Dedifferentiated amniotic fluid mesenchymal stem cell (primary cell): ENCODE data around the gene NMT1.

Experiments used
- DNase-seq: peaks from one replicate; pipeline ENCODE4 v3.0.0-alpha.2; 2016; ENCODE audit errors: extremely low spot score

The NMT1 gene

GRCh38 chr17:45081047-45081703, 20.1 kb downstream of the NMT1 start:
- DNase-seq, result no peak

GRCh38 chr17:45086391-45086790, 25.3 kb downstream of the NMT1 start:
- DNase-seq, result no peak

DNA sequence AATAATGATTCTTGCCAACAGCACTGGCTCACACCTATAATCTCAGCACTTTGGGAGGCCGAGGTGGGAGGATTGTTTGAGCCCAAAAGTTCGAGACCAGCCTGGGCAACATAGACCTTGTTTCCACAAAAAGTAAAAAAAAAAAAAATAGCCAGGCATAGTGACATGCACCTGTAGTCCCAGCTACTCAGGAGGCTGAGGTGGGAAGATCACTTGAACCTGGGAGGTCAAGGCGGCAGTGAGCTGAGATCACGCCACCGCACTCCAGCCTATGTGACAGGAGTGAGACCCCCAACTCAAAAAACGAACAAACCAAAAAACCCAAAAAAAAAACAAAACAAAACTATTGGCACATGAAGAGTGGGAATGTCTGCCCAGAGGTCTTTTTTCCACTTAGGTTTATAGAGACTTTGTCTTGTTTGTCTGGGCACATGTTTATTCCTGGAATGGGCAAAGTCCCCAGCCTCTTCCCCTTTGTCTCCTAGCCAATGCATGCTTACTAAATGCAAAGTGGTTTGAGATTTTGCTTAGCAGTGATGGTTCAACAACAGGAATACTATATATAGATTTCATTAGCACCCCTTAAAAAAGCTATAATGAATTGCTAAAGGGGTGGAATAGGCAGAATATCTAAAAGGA, 25.9 kb downstream of the NMT1 start:
- DNase-seq, result no peak

- peak; percentile 44 for DNase-seq
Measured at GRCh38 chr17:45087504-45087975, 26.4 kb downstream of the NMT1 start.

GRCh38 chr17:45087978-45088377, 26.9 kb downstream of the NMT1 start:
- DNase-seq, result no peak

- no peak for DNase-seq
Measured at GRCh38 chr17:45088741-45089140, 27.6 kb downstream of the NMT1 start.

DNA sequence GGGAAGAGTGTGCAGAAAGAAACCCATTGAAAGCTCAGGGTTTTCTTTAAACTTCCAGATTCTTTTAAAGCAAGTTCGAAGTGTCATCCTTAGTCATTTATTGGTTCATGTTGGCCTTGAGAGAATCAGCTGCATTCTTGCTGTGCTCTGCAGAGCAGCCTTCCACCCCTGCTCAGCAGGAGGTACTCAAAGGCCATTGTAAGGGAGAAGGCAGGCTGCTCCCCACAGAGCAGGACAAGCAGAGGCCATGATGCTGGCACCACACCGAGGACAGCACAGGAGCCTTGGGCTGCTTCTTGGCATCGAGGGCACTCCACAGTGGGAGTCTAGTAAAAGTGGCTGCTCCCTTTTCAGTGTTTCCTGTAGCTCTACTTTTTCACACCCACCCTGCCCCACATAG, 29.6 kb downstream of the NMT1 start:
- no peak for DNase-seq

DNA sequence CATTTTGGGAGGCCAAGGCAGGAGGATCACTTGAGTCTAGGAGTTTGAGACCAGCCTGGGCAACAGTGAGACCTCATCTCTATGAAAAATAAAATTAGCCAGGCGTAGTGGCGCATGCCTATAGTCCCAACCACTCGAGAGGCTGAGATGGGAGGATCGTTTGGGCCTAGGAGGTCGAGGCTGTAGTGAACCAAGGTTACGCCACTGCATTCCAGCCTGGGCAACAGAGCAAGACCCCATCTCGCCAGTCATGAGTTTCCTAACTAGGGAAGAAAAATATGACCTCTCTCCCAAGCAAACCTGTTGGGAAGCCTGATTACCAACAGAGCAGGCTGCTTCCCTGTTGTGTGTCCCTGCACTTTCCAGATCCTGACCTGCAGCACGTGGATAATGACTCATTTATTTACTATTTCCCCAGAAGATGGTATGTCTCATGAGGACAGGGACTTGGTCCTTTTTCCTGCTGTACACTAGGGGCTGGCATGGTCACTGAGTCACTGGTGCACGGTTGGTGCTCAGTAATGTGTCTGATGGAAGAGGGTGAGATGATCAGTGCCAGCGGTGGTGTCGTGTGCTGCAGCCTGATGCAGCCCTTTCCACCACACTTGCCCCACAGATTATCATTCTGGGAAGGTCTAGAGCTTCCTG, 30.8 kb downstream of the NMT1 start:
- no peak for DNase-seq

DNA sequence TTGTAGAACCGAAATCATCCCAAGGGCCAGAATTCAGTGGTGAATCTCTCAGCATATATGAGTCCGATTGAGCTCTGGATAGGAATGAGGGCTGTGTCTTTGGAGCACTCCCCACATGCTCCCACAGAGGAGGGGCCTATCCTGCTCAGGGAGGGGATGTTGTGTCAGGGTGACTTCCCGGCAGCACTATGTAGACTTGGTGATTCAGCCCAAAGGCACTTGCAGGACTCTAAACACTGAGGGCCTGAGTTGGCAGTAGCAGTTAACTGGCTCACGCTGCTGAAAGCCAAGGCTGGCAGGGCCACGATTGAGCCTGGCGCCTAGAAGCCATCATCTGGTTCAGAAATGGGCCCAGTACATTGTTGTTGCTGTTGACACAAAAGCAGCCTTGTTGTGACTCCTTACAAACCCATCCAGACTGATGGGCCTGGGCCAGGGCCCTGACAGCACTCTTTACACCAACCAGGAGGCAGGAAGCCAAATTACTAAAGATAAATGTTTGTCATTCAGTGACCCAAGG, 31.9 kb downstream of the NMT1 start:
- peak; percentile 99 for DNase-seq

GRCh38 chr17:45093444-45094110, 32.5 kb downstream of the NMT1 start:
- no peak for DNase-seq

DNA sequence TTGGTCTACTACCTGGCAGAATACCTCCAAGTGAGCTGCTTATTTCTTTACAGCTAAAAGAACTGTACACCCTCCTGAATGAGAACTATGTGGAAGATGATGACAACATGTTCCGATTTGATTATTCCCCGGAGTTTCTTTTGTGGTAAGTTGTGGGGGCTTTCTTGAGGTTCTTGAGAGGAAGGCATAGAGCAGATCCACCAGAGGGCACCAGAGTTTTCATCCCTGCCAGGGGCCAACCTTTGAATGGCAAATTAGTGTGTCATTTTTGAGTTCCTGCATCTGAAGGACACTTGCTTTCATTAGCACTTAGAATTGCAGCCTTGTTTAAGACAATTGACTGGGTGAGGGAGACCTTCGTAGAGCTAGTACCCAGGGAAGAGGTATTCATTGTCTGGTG, 35.0 kb downstream of the NMT1 start:
- DNase-seq, result no peak

DNA sequence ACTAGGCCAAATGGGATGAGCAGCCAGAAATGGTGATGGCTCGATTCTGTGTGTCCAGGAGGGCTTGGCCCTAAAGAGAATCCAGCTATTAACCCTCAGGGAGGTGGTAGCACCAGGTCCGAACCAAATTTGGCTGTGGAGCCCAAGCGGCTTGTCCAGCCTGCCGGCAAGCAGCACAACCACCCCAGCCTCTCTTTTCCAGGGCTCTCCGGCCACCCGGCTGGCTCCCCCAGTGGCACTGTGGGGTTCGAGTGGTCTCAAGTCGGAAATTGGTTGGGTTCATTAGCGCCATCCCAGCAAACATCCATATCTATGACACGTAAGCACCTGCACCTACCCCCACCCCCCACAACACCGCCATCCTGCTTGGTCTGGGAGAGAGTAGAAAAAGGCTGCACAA, 35.8 kb downstream of the NMT1 start:
- DNase-seq, result no peak

- DNase-seq, result no peak
Measured at GRCh38 chr17:45098081-45098868, 37.2 kb downstream of the NMT1 start.

- peak; percentile 78 for DNase-seq
Measured at GRCh38 chr17:45098869-45099616, 37.9 kb downstream of the NMT1 start.

GRCh38 chr17:45101546-45101882, 40.4 kb downstream of the NMT1 start:
- no peak for DNase-seq

DNA sequence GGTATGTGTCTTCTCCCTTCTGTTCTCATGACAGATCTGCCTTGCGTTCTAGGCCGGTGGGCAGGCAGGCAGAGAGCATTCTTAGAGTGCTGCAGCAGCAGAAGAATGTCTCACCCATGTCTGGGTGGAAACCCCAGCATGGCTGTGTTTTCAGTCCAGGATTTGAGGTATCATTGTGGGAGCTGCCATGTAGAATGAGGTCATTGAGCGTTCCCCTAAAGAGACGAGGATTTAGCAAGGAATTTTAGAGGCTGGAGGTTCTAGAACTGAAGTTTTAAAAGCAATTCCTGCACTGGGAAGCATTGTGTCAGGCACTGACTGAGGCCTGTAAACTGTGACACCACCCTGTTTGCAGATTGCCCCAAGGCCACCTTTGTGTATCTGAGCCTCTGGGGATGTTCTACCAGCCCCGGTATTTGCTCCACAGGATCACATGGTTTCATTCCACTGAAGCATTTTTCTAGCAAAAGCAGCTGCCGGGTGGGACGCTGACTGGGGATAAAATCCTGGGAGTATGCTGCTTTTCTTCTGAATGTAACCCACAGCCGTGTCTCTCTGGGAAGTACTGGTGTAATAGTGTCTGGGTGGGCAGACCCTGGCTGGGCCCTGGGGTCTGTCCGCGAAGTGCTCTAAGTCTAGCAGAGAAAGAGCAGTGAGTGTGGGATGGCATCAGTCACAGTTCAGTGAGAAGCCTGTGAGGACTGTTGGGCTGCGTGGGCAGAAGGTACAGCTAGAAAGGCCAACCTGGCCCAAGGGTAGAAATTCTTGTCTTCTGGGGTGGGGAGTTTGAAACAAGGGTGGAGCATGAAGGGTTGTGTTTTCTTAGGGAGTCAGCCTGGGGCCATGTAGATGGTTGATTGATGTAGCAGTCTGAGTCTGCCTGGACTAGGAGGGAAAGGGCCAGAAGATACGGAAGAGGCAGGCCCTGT, 41.0 kb downstream of the NMT1 start:
- peak; percentile 77 for DNase-seq

DNA sequence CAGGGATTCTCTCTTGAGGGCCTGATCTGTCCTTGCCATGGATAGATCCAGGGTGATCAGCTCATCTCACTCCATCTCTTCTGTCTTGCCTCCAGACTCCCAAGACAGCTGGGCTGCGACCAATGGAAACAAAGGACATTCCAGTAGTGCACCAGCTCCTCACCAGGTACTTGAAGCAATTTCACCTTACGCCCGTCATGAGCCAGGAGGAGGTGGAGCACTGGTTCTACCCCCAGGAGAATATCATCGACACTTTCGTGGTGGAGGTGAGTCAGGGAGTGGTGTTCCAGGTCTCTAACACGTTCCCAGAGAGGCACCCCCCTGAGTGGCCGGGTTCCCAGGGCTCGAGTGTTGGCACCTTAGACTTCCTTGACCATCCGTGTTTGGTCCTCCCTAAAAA, 41.7 kb downstream of the NMT1 start:
- no peak for DNase-seq

DNA sequence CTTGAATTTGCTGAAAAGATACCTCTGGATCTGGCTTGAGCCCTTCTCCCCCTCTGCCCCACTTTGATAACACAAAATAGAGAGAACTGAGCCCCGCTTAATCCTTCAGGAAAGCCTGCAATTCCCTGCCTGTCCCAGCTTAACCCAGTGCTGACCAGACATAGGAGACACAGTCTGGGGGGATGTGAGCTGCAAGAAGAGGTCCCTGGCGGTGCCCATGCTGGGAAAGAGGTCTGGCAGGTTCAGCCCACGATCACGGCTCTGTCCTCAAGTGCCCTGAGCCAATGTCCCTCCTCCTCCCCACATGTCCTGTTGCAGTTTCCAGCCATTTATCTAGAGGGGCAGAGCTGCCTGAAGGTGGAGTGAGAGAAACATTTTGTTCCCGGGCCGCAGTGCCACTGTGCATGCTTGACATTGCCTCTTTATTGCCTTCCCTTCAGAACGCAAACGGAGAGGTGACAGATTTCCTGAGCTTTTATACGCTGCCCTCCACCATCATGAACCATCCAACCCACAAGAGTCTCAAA, 42.2 kb downstream of the NMT1 start:
- no peak for DNase-seq

DNA sequence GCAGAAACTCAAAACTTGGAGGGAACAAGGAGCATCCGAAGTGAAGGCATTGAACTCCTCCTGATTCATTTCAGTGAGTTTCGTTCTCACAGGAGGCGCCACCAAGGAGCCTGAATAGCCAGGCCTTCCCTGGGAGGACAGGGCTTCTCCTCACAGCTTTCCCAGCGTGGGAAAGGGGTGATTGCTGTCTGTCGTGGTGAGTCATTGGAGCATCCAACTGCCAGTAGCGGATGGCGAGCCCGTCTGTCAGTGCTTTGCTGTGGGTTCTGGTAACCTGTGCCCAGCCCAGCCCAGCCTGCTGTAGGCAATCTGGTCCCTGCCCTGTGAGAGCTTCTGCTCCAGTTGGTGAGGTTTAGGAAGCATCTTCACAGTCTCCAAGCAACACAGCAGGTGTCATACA, 42.9 kb downstream of the NMT1 start:
- DNase-seq, result no peak

DNA sequence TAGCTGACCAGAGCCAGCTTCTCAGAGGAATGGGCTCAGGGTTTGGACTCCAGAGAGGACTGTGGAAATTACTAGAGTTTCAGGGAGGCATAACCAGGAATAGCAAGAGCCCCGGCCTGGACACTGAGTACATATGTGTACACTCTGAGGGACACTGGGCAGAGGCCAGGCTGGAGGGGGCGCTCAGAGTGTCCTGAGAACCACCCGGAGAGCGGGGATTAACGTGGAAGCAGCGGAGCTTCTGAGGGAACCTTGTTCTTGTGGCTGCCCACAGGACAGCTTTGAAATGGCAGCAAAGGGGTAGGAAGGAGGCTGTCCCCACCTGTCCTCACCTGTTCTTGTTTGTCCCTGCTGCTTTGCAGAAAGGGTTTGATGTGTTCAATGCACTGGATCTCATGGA, 43.4 kb downstream of the NMT1 start:
- DNase-seq, result no peak
